Neuronal stem cell (in vitro differentiated cells): ENCODE measurements around the gene PPP1R7. TPM values are rescaled to one million over a fixed set of nuclear protein-coding genes. Genes with fewer than 3 reads are reported as not detected.
"Not testable (repeated sequence)": the region's sequence is repeated elsewhere in the genome, so short reads cannot be mapped to it uniquely, and the experiment has no call there.

Experiments
- DNase-seq: peaks from one replicate; pipeline ENCODE4 v3.0.0-alpha.2; 2013; ENCODE audit warnings: low spot score
- H2AFZ ChIP-seq: one replicate; pipeline ENCODE4 v1.6.1; 2013; ENCODE audit warnings: mild to moderate bottlenecking, low read length, inconsistent platforms
- H2AK5ac ChIP-seq: 2 replicates; pipeline ENCODE4 v1.6.1; 2013; ENCODE audit warnings: low read depth, mild to moderate bottlenecking, inconsistent platforms, low read length, moderate library complexity, mixed read lengths
- H2BK120ac ChIP-seq: 2 replicates; pipeline ENCODE4 v1.6.1; 2013; ENCODE audit warnings: low read depth, mild to moderate bottlenecking, inconsistent platforms, low read length, moderate library complexity, mixed read lengths
- H2BK12ac ChIP-seq: one replicate; pipeline ENCODE4 v1.6.1; 2013; ENCODE audit warnings: low read length, inconsistent platforms
- H2BK15ac ChIP-seq: 2 replicates; pipeline ENCODE4 v1.6.1; 2013; ENCODE audit warnings: mild to moderate bottlenecking, low read length, inconsistent platforms, mixed read lengths
- H2BK5ac ChIP-seq: one replicate; pipeline ENCODE4 v1.6.1; 2013; ENCODE audit warnings: inconsistent platforms, mild to moderate bottlenecking, low read length, moderate library complexity
- H3K14ac ChIP-seq: one replicate; pipeline ENCODE4 v1.6.1; 2013; ENCODE audit warnings: low read length, inconsistent platforms
- H3K18ac ChIP-seq: 2 replicates; pipeline ENCODE4 v1.6.1; 2013; ENCODE audit warnings: low read length, inconsistent platforms
- H3K23ac ChIP-seq: 2 replicates; pipeline ENCODE4 v1.6.1; 2013; ENCODE audit warnings: low read depth, mild to moderate bottlenecking, mixed read lengths, low read length, inconsistent platforms; ENCODE audit not compliant: poor library complexity
- H3K27ac ChIP-seq: replicated peaks from 3 replicates; pipeline ENCODE4 v1.5.1; 2013; ENCODE audit warnings: low read length, inconsistent platforms
- H3K27me3 ChIP-seq, 3 experiments: 2 replicates each; pipeline ENCODE4 v1.6.1; 2013; ENCODE audit warnings: low read length in 3 of 3, mild to moderate bottlenecking in 2 of 3, inconsistent platforms in 1 of 3, low read depth in 1 of 3, mixed read lengths in 1 of 3, moderate library complexity in 1 of 3; ENCODE audit not compliant: control insufficient read depth in 3 of 3, insufficient read depth in 3 of 3
- H3K36me3 ChIP-seq, 2 donors: replicated peaks in 1 of 2; 2 replicates each; pipeline ENCODE4 v1.6.1; 2013; ENCODE audit warnings: low read length in 2 of 2; ENCODE audit not compliant: control insufficient read depth in 2 of 2, insufficient read depth in 2 of 2
- H3K4ac ChIP-seq: 2 replicates; pipeline ENCODE4 v1.6.1; 2013; ENCODE audit warnings: inconsistent platforms, mild to moderate bottlenecking, low read length, moderate library complexity
- H3K4me1 ChIP-seq, 2 donors: 1 replicate in 1 of 2; 2 replicates in 1 of 2; pipeline ENCODE4 v1.6.1; 2013; ENCODE audit warnings: low read length in 2 of 2, low read depth in 1 of 2; ENCODE audit not compliant: control insufficient read depth in 2 of 2, insufficient read depth in 1 of 2
- H3K4me2 ChIP-seq: one replicate; pipeline ENCODE4 v1.6.1; 2013; ENCODE audit warnings: mild to moderate bottlenecking, low read length, inconsistent platforms; ENCODE audit not compliant: insufficient read depth, poor library complexity, severe bottlenecking
- H3K4me3 ChIP-seq, 2 donors: 2 replicates each; pipeline ENCODE4 v1.5.1; 2013; ENCODE audit warnings: low read length in 2 of 2, mild to moderate bottlenecking in 2 of 2, inconsistent platforms in 1 of 2, moderate library complexity in 1 of 2
- H3K79me1 ChIP-seq: one replicate; pipeline ENCODE4 v1.6.1; 2013; ENCODE audit warnings: low read depth, mild to moderate bottlenecking, inconsistent platforms, low read length, moderate library complexity
- H3K9ac ChIP-seq: one replicate; pipeline ENCODE4 v1.6.1; 2013; ENCODE audit warnings: mild to moderate bottlenecking, low read depth, low read length, inconsistent platforms; ENCODE audit not compliant: poor library complexity
- H3K9me3 ChIP-seq, 2 donors: replicated peaks in 1 of 2; 2 replicates each; pipeline versions ENCODE3 to v1.6.1; 2013; ENCODE audit warnings: low read length in 2 of 2, mild to moderate bottlenecking in 2 of 2, inconsistent platforms in 1 of 2, low read depth in 1 of 2, mixed read lengths in 1 of 2, moderate library complexity in 1 of 2; ENCODE audit not compliant: control insufficient read depth in 2 of 2, insufficient read depth in 1 of 2
- H4K8ac ChIP-seq: one replicate; pipeline ENCODE4 v1.6.1; 2013; ENCODE audit warnings: low read depth, mild to moderate bottlenecking, inconsistent platforms, low read length, moderate library complexity
- H4K91ac ChIP-seq: one replicate; pipeline ENCODE4 v1.6.1; 2013; ENCODE audit warnings: low read length, low read depth, mild to moderate bottlenecking, inconsistent platforms; ENCODE audit not compliant: poor library complexity
- WGBS, 2 donors: extraction: QIAGEN DNeasy Blood & Tissue Kit; methylation state at CpG; one replicate each; pipeline ENCODE4 v1.1.7; 2013; ENCODE audit warnings: missing lambda C conversion rate in 2 of 2, mixed read lengths in 1 of 2; ENCODE audit not compliant: insufficient read length in 2 of 2, insufficient replicate concordance in 1 of 2; ENCODE audit errors: extremely low coverage in 2 of 2; 5-methylcytosine and 5-hydroxymethylcytosine counted together
- polyA plus RNA-seq, 2 experiments: library from polyadenylated mRNA; stranded (reverse); fragments of 200-250 nt; gene quantifications; one replicate each; pipeline ENCODE4 v1.2.3, GENCODE V29; 2013

PPP1R7 gene
- polyA plus RNA-seq (2013, experiment 1 of 2): 36.4 TPM
- polyA plus RNA-seq (2013, experiment 2 of 2): 38.0 TPM

- Histone ChIP-seq H3K9ac (peak within 1 kb of the TSS; percentile 95), H3K9me3 (no peaks in the 10 kb centered on the region), H2BK15ac (no peak within 1 kb of the TSS), H3K36me3 (peaks cover 2 to 24% of the 10 kb centered on the region in 2 donors), H3K4me3 (peak within 1 kb of the TSS; percentile 86 to 94), H2AK5ac (peak within 1 kb of the TSS; percentile 56), H2BK5ac (peak within 1 kb of the TSS; percentile 53), H3K4ac (peak within 1 kb of the TSS; percentile 11), H2BK12ac (peak within 1 kb of the TSS; percentile 84), H3K18ac (peak within 1 kb of the TSS; percentile 85), H4K8ac (peak within 1 kb of the TSS; percentile 86), H3K27me3 (peaks cover 0 to 6% (median 0%) of the 10 kb centered on the region in 3 experiments), H3K14ac (no peak within 1 kb of the TSS), H2AFZ (peak within 1 kb of the TSS; percentile 99), H3K79me1 (peaks cover 3% of the 10 kb centered on the region), H3K4me1 (peaks cover 12 to 16% of the 10 kb centered on the region in 2 donors), H4K91ac (no peak within 1 kb of the TSS), H2BK120ac (no peak within 1 kb of the TSS), H3K23ac (peak within 1 kb of the TSS; percentile 98), H3K27ac (peak within 1 kb of the TSS; percentile 43), H3K4me2 (peak within 1 kb of the TSS; percentile 100)
- peak; percentile 95 for DNase-seq
- no CpG with 5 or more reads among the region's 73 CpGs for WGBS, 2 donors
Measured at GRCh38 chr2:241149925-241150659, at the start of gene PPP1R7. PPP1R7 (plus strand) TSS chr2:241150467; CDS start chr2:241150496, 29 bp downstream.

- Histone ChIP-seq H3K36me3 (peaks cover 7 to 57% of the 10 kb centered on the region in 2 donors), H3K27me3 (no peaks in the 10 kb centered on the region), H3K23ac (peak within 1 kb of the TSS; percentile 96), H2AK5ac (peak within 1 kb of the TSS; percentile 6), H3K4ac (no peak within 1 kb of the TSS), H3K27ac (peak within 1 kb of the TSS; percentile 44), H3K9me3 (no peaks in the 10 kb centered on the region), H3K9ac (peak within 1 kb of the TSS; percentile 98), H3K79me1 (peaks cover 9% of the 10 kb centered on the region), H2AFZ (peak within 1 kb of the TSS; percentile 96), H3K4me3 (peak within 1 kb of the TSS; percentile 81 to 98), H4K91ac (no peak within 1 kb of the TSS), H2BK12ac (no peak within 1 kb of the TSS), H2BK15ac (no peak within 1 kb of the TSS), H3K18ac (peak within 1 kb of the TSS; percentile 95), H2BK120ac (no peak within 1 kb of the TSS), H2BK5ac (peak within 1 kb of the TSS; percentile 31), H3K4me1 (peaks cover 4 to 10% of the 10 kb centered on the region in 2 donors), H3K14ac (no peak within 1 kb of the TSS), H4K8ac (no peak within 1 kb of the TSS), H3K4me2 (peak within 1 kb of the TSS; percentile 81)
- peak; percentile 83 for DNase-seq
- no CpG with 5 or more reads among the region's 56 CpGs for WGBS, 2 donors
Measured at GRCh38 chr2:241102239-241102803, 47.9 kb upstream of the PPP1R7 start, which contains the start of gene MTERF4. MTERF4 (minus strand) TSS chr2:241102287; CDS start chr2:241102273, 14 bp downstream.

GRCh38 chr2:241103176-241103595 lies 47.1 kb upstream of the PPP1R7 start:
- H3K27ac ChIP-seq: no peak overlapping the region
- peaks cover 4 to 10% of the 10 kb centered on the region in 2 donors for H3K4me1 ChIP-seq
- no peak overlapping the region for H3K14ac ChIP-seq
- no peak for DNase-seq
- peak overlapping the region; percentile 52 for H3K4me2 ChIP-seq
- no peak overlapping the region for H2BK12ac ChIP-seq
- peak overlapping the region; percentile 96 for H2AFZ ChIP-seq
- peaks cover 9% of the 10 kb centered on the region for H3K79me1 ChIP-seq
- H2BK5ac ChIP-seq: no peak overlapping the region
- no peak overlapping the region for H3K9ac ChIP-seq
- no peak overlapping the region for H2AK5ac ChIP-seq
- H3K9me3 ChIP-seq: no peaks in the 10 kb centered on the region
- no peak overlapping the region for H3K18ac ChIP-seq
- no peak overlapping the region for H3K4ac ChIP-seq
- no peaks in the 10 kb centered on the region for H3K27me3 ChIP-seq
- peak overlapping the region in 1 of 2 donors; percentile 81 for H3K4me3 ChIP-seq
- no CpG with 5 or more reads among the region's 5 CpGs for WGBS, 2 donors
- H4K91ac ChIP-seq: no peak overlapping the region
- no peak overlapping the region for H4K8ac ChIP-seq
- H2BK120ac ChIP-seq: no peak overlapping the region
- no peak overlapping the region for H3K23ac ChIP-seq
- no peak overlapping the region for H2BK15ac ChIP-seq
- H3K36me3 ChIP-seq: peaks cover 6 to 57% of the 10 kb centered on the region in 2 donors

- H3K4me1 ChIP-seq, H3K18ac ChIP-seq, DNase-seq, H2BK5ac ChIP-seq, H3K27ac ChIP-seq, H3K9ac ChIP-seq, H3K4me2 ChIP-seq, H2BK12ac ChIP-seq, H2BK15ac ChIP-seq, H4K8ac ChIP-seq, H3K23ac ChIP-seq, H3K14ac ChIP-seq, H3K79me1 ChIP-seq, H4K91ac ChIP-seq, H3K9me3 ChIP-seq, H3K4me3 ChIP-seq, H3K4ac ChIP-seq, H2BK120ac ChIP-seq, H3K27me3 ChIP-seq, H2AK5ac ChIP-seq, H2AFZ ChIP-seq: not testable (repeated sequence)
- peaks cover 9 to 53% of the 10 kb centered on the region in 2 donors for H3K36me3 ChIP-seq
- WGBS, 2 donors: no CpG with 5 or more reads among the region's 10 CpGs
Measured at GRCh38 chr2:241104611-241105010, 45.7 kb upstream of the PPP1R7 start.
